Parathyroid adenoma (tissue), 2 donors: Measurements from ENCODE around the gene PPM1E.
"Not testable (repeated sequence)": the region's sequence is repeated elsewhere in the genome, so short reads cannot be mapped to it uniquely, and the experiment has no call there.

Experiments used
- H2AFZ ChIP-seq: fragments of 300-600 bp; sonication (generic); one replicate; pipeline ENCODE4 v1.7.0; 2017; ENCODE audit warnings: antibody characterized with exemption, mild to moderate bottlenecking
- H3K27ac ChIP-seq: fragments of 300-600 bp; sonication (generic); one replicate; pipeline ENCODE4 v1.7.0; 2017
- H3K27me3 ChIP-seq: fragments of 300-600 bp; sonication (generic); one replicate; pipeline ENCODE4 v1.7.0; 2017; ENCODE audit warnings: low read length; ENCODE audit not compliant: control insufficient read depth, insufficient read depth
- H3K36me3 ChIP-seq: fragments of 300-600 bp; sonication (generic); one replicate; pipeline ENCODE4 v1.7.0; 2017; ENCODE audit warnings: low read length; ENCODE audit not compliant: control insufficient read depth, insufficient read depth
- H3K4me1 ChIP-seq: fragments of 300-600 bp; sonication (generic); one replicate; pipeline ENCODE4 v1.7.0; 2017; ENCODE audit warnings: control low read depth
- H3K4me2 ChIP-seq: fragments of 300-600 bp; sonication (generic); one replicate; pipeline ENCODE4 v1.7.0; 2017; ENCODE audit warnings: low read length
- H3K4me3 ChIP-seq: fragments of 300-600 bp; sonication (generic); one replicate; pipeline ENCODE4 v1.7.0; 2017; ENCODE audit warnings: low read depth, low read length
- H3K79me2 ChIP-seq: fragments of 300-600 bp; sonication (generic); one replicate; pipeline ENCODE4 v1.7.0; 2017; ENCODE audit warnings: control low read depth
- H3K9ac ChIP-seq: fragments of 300-600 bp; sonication (generic); one replicate; pipeline ENCODE4 v1.7.0; 2017; ENCODE audit warnings: mild to moderate bottlenecking
- H3K9me3 ChIP-seq: fragments of 300-600 bp; sonication (generic); one replicate; pipeline ENCODE4 v1.7.0; 2017; ENCODE audit warnings: low read length; ENCODE audit not compliant: control insufficient read depth
- TF ChIP-seq, protein P1 (sequence below): fragments of 300-600 bp; sonication (generic); IDR thresholded peaks from one replicate; pipeline ENCODE4 v1.7.0; 2017; ENCODE audit warnings: antibody characterized with exemption, mild to moderate bottlenecking
- donor health status: primary hyperparathyroidism.

Gene PPM1E

GRCh38 chr17:58741121-58741625 lies 14.5 kb upstream of the PPM1E start:
- Histone ChIP-seq H3K4me2 (no peak overlapping the region), H2AFZ (no peak overlapping the region), H3K4me3 (no peak overlapping the region), H3K4me1 (no peaks in the 10 kb centered on the region), H3K27me3 (no peaks in the 10 kb centered on the region), H3K9ac (no peak overlapping the region), H3K9me3 (no peaks in the 10 kb centered on the region), H3K27ac (no peak overlapping the region), H3K79me2 (no peaks in the 10 kb centered on the region), H3K36me3 (no peaks in the 10 kb centered on the region)
- TF ChIP-seq, protein P1, sequence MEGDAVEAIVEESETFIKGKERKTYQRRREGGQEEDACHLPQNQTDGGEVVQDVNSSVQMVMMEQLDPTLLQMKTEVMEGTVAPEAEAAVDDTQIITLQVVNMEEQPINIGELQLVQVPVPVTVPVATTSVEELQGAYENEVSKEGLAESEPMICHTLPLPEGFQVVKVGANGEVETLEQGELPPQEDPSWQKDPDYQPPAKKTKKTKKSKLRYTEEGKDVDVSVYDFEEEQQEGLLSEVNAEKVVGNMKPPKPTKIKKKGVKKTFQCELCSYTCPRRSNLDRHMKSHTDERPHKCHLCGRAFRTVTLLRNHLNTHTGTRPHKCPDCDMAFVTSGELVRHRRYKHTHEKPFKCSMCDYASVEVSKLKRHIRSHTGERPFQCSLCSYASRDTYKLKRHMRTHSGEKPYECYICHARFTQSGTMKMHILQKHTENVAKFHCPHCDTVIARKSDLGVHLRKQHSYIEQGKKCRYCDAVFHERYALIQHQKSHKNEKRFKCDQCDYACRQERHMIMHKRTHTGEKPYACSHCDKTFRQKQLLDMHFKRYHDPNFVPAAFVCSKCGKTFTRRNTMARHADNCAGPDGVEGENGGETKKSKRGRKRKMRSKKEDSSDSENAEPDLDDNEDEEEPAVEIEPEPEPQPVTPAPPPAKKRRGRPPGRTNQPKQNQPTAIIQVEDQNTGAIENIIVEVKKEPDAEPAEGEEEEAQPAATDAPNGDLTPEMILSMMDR: no peak

GRCh38 chr17:58747674-58748073 lies 8.0 kb upstream of the PPM1E start:
- H3K27me3 ChIP-seq: no peaks in the 10 kb centered on the region
- H3K79me2 ChIP-seq: no peaks in the 10 kb centered on the region
- no peak overlapping the region for H3K9ac ChIP-seq
- TF ChIP-seq, protein P1: no peak
- H3K4me2 ChIP-seq: no peak overlapping the region
- no peaks in the 10 kb centered on the region for H3K4me1 ChIP-seq
- no peak overlapping the region for H3K27ac ChIP-seq
- no peak overlapping the region for H3K4me3 ChIP-seq
- H3K36me3 ChIP-seq: no peaks in the 10 kb centered on the region
- H3K9me3 ChIP-seq: no peaks in the 10 kb centered on the region
- no peak overlapping the region for H2AFZ ChIP-seq

DNA sequence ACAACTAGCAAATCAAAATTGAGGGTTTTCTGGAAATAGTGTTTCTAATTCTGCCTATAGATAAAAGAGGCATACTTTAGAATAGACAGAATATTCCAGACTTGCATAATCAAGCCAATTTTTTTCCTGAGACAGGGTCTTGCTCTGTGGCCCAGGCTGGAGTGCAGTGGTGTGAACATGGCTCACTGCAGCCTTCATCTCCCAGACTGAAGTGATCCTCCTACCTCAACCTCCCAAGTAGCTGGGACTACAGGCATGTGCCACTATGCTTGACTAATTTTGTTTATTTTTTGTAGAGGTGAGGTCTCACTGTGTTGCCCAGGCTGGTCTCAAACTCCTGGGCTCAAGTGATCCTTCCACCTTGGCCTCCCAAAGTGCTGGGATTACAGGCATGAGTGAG lies 6.0 kb upstream of the PPM1E start:
- not testable (repeated sequence) for H3K27ac ChIP-seq, H3K4me3 ChIP-seq, H3K9me3 ChIP-seq, H3K27me3 ChIP-seq, H3K9ac ChIP-seq, H3K79me2 ChIP-seq, H3K4me1 ChIP-seq, H2AFZ ChIP-seq, H3K36me3 ChIP-seq, H3K4me2 ChIP-seq

GRCh38 chr17:58753026-58753425 lies 2.6 kb upstream of the PPM1E start:
- H3K4me1 ChIP-seq: no peaks in the 10 kb centered on the region
- H3K9me3 ChIP-seq: no peaks in the 10 kb centered on the region
- no peak overlapping the region for H3K4me3 ChIP-seq
- TF ChIP-seq, protein P1: no peak
- no peak overlapping the region for H2AFZ ChIP-seq
- no peak overlapping the region for H3K9ac ChIP-seq
- H3K27me3 ChIP-seq: no peaks in the 10 kb centered on the region
- H3K4me2 ChIP-seq: no peak overlapping the region
- no peak overlapping the region for H3K27ac ChIP-seq
- H3K79me2 ChIP-seq: no peaks in the 10 kb centered on the region
- H3K36me3 ChIP-seq: no peaks in the 10 kb centered on the region

- TF ChIP-seq, protein P1: no peak
- H3K9me3 ChIP-seq: no peaks in the 10 kb centered on the region
- peak overlapping the region; percentile 71 for H3K4me3 ChIP-seq
- no peak overlapping the region for H3K9ac ChIP-seq
- no peaks in the 10 kb centered on the region for H3K27me3 ChIP-seq
- H3K27ac ChIP-seq: no peak overlapping the region
- no peaks in the 10 kb centered on the region for H3K4me1 ChIP-seq
- H3K4me2 ChIP-seq: peak overlapping the region; percentile 94
- no peaks in the 10 kb centered on the region for H3K79me2 ChIP-seq
- peak overlapping the region; percentile 96 for H2AFZ ChIP-seq
- no peaks in the 10 kb centered on the region for H3K36me3 ChIP-seq
Measured at GRCh38 chr17:58755269-58755576, 431 bp upstream of the PPM1E start.
